Trophoblast cell (in vitro differentiated cells and primary cell): ENCODE data around the gene THOC6.

Experiments used
- DNase-seq, 2 donors: peaks; one replicate each; pipeline ENCODE4 v3.0.0-alpha.2; 2016
- H2AFZ ChIP-seq: 2 replicates; pipeline ENCODE4 v1.6.1; 2013; ENCODE audit warnings: low read length, moderate library complexity, mild to moderate bottlenecking; ENCODE audit not compliant: insufficient read depth, poor library complexity
- H2AK5ac ChIP-seq: 2 replicates; pipeline ENCODE4 v1.6.1; 2013; ENCODE audit warnings: mild to moderate bottlenecking, low read length
- H2BK120ac ChIP-seq: 2 replicates; pipeline ENCODE4 v1.6.1; 2013; ENCODE audit warnings: low read length, mild to moderate bottlenecking, moderate library complexity; ENCODE audit not compliant: insufficient read depth, poor library complexity
- H2BK12ac ChIP-seq: 2 replicates; pipeline ENCODE4 v1.6.1; 2013; ENCODE audit warnings: mild to moderate bottlenecking, low read length, moderate library complexity
- H2BK5ac ChIP-seq: 2 replicates; pipeline ENCODE4 v1.6.1; 2013; ENCODE audit warnings: low read length, low read depth, moderate library complexity, mild to moderate bottlenecking; ENCODE audit not compliant: poor library complexity
- H3K14ac ChIP-seq: 2 replicates; pipeline ENCODE4 v1.6.1; 2013; ENCODE audit warnings: mild to moderate bottlenecking, low read length
- H3K18ac ChIP-seq: 2 replicates; pipeline ENCODE4 v1.6.1; 2013; ENCODE audit warnings: mild to moderate bottlenecking, low read length
- H3K23ac ChIP-seq: 2 replicates; pipeline ENCODE4 v1.6.1; 2013; ENCODE audit warnings: low read length
- H3K27ac ChIP-seq: 2 replicates; pipeline ENCODE4 v1.5.1; 2013; ENCODE audit warnings: low read depth, mild to moderate bottlenecking, inconsistent platforms, low read length, moderate library complexity
- H3K27me3 ChIP-seq: 2 replicates; pipeline ENCODE4 v1.6.1; 2013; ENCODE audit warnings: inconsistent platforms, mild to moderate bottlenecking, low read length, moderate library complexity; ENCODE audit not compliant: insufficient read depth
- H3K36me3 ChIP-seq, 2 experiments: 1 replicate in 1 of 2; 2 replicates in 1 of 2; pipeline ENCODE4 v1.6.1; 2013; ENCODE audit warnings: low read length in 2 of 2, mild to moderate bottlenecking in 2 of 2, moderate library complexity in 1 of 2; ENCODE audit not compliant: insufficient read depth in 2 of 2, control insufficient read depth in 1 of 2
- H3K4ac ChIP-seq: 2 replicates; pipeline ENCODE4 v1.6.1; 2013; ENCODE audit warnings: low read depth, mild to moderate bottlenecking, low read length, moderate library complexity
- H3K4me1 ChIP-seq, 2 experiments: 1 replicate in 1 of 2; 2 replicates in 1 of 2; pipeline ENCODE4 v1.6.1; 2013; ENCODE audit warnings: low read length in 2 of 2, mild to moderate bottlenecking in 2 of 2, moderate library complexity in 1 of 2; ENCODE audit not compliant: insufficient read depth in 2 of 2, control insufficient read depth in 1 of 2
- H3K4me2 ChIP-seq: 2 replicates; pipeline ENCODE4 v1.6.1; 2013; ENCODE audit warnings: inconsistent platforms, mild to moderate bottlenecking, low read length, moderate library complexity
- H3K4me3 ChIP-seq: 2 replicates; pipeline ENCODE4 v1.5.1; 2013; ENCODE audit warnings: mild to moderate bottlenecking, low read depth, low read length, inconsistent platforms
- H3K79me1 ChIP-seq: one replicate; pipeline ENCODE4 v1.6.1; 2013; ENCODE audit warnings: low read length
- H3K79me2 ChIP-seq: 2 replicates; pipeline ENCODE4 v1.6.1; 2013; ENCODE audit warnings: low read length, mild to moderate bottlenecking; ENCODE audit not compliant: control insufficient read depth, insufficient read depth, poor library complexity
- H3K9ac ChIP-seq: 2 replicates; pipeline ENCODE4 v1.6.1; 2013; ENCODE audit warnings: mild to moderate bottlenecking, low read length
- H3K9me3 ChIP-seq: 2 replicates; pipeline ENCODE4 v1.6.1; 2013; ENCODE audit warnings: low read depth, mild to moderate bottlenecking, control low read depth, inconsistent platforms, low read length; ENCODE audit not compliant: insufficient read depth
- H4K12ac ChIP-seq: 2 replicates; pipeline ENCODE4 v1.6.1; 2013; ENCODE audit warnings: low read depth, mild to moderate bottlenecking, low read length, moderate library complexity
- H4K8ac ChIP-seq: 2 replicates; pipeline ENCODE4 v1.6.1; 2013; ENCODE audit warnings: low read depth, mild to moderate bottlenecking, low read length, moderate library complexity
- H4K91ac ChIP-seq: one replicate; pipeline ENCODE4 v1.6.1; 2013; ENCODE audit warnings: low read depth, mild to moderate bottlenecking, low read length, moderate library complexity
- WGBS: extraction: QIAGEN DNeasy Blood & Tissue Kit; methylation state at CpG from one replicate; pipeline ENCODE4 v1.1.7; 2013; ENCODE audit warnings: missing lambda C conversion rate; ENCODE audit not compliant: insufficient read length, insufficient coverage; ENCODE audit errors: extremely low coverage; 5-methylcytosine and 5-hydroxymethylcytosine counted together

Gene THOC6

DNA sequence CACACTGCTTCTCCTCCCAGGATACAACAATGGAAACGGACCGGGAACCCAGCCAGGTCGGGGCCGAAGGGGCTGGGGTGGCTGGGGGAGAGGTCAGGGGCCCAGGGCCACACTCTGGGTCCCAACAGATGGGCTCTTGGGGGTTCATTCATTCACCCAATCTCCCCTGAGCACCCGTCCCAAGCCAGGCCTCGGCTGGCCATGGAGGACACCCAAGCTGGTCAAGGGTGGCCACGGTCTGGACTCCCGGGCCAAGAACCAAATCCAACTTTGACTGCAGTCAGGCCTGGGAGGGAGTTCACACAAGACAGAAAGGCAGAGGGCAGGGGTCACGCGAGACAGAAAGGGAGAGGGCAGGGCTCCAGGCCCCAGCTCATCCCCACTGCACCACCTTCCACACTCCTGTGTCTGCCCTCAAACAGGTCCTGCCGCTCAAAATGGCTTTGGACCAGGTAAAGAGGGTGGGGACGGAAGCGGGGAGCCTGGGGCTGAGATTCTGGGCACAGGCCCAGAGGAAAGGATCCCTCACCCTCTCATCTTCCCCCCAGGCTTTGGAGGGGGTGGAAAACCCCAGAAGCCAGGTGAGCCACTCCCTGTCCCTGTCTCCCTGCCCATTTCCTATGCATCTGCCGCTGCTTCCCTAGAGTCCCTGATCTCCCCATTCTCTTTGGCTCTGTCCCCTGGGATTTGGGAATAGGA lies 31.3 kb upstream of the THOC6 start:
- no peak overlapping the region for H3K23ac ChIP-seq
- H3K27ac ChIP-seq, result no peak overlapping the region
- H3K18ac ChIP-seq, result no peak overlapping the region
- no peak overlapping the region for H2AFZ ChIP-seq
- H3K4me3 ChIP-seq, result no peak overlapping the region
- H3K14ac ChIP-seq, result no peak overlapping the region
- H3K4ac ChIP-seq, result no peak overlapping the region
- H3K79me1 ChIP-seq, result no peaks in the 10 kb centered on the region
- WGBS, result no CpG with 5 or more reads among the region's 14 CpGs
- no peak overlapping the region for H4K8ac ChIP-seq
- H3K79me2 ChIP-seq, result no peaks in the 10 kb centered on the region
- no peak overlapping the region for H2BK12ac ChIP-seq
- no peak for DNase-seq
- no peaks in the 10 kb centered on the region for H3K36me3 ChIP-seq
- H3K4me2 ChIP-seq, result no peak overlapping the region
- H3K9me3 ChIP-seq, result no peaks in the 10 kb centered on the region
- no peak overlapping the region for H2BK120ac ChIP-seq
- H2BK5ac ChIP-seq, result no peak overlapping the region
- H3K4me1 ChIP-seq, result peaks cover 3 to 5% of the 10 kb centered on the region in 2 experiments
- no peaks in the 10 kb centered on the region for H3K27me3 ChIP-seq
- no peak overlapping the region for H3K9ac ChIP-seq
- no peak overlapping the region for H4K91ac ChIP-seq
- no peak overlapping the region for H4K12ac ChIP-seq
- H2AK5ac ChIP-seq, result no peak overlapping the region

DNA sequence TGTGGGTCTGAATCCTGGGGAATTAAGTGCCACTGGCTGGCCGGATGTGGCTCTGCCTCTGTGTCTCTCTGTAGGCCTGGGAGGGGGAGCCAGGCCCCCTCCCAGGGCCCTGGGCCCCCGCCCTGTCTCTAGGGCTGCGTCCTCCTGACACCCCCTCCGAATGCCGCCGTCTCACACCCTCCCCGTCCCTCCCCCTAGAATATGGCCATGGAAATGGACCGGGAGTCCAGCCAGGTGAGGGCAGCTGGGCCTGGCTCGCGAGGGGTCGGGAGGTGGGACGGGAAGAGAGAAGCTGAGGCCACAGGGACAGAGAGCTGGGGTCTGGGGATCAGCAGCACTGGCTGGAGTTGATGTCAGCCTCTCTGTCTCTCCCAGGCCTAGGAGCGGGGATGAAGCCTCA lies 27.5 kb upstream of the THOC6 start:
- no peak overlapping the region for H2BK120ac ChIP-seq
- no peaks in the 10 kb centered on the region for H3K9me3 ChIP-seq
- no peaks in the 10 kb centered on the region for H3K79me1 ChIP-seq
- H4K8ac ChIP-seq, result no peak overlapping the region
- H3K4ac ChIP-seq, result no peak overlapping the region
- H2AFZ ChIP-seq, result no peak overlapping the region
- H3K4me2 ChIP-seq, result no peak overlapping the region
- no peak overlapping the region for H3K4me3 ChIP-seq
- no peak for DNase-seq
- H3K27me3 ChIP-seq, result no peaks in the 10 kb centered on the region
- no peak overlapping the region for H4K91ac ChIP-seq
- no peak overlapping the region for H4K12ac ChIP-seq
- H3K27ac ChIP-seq, result no peak overlapping the region
- no peaks in the 10 kb centered on the region for H3K36me3 ChIP-seq
- no peak overlapping the region for H3K14ac ChIP-seq
- no peak overlapping the region for H2AK5ac ChIP-seq
- no peaks in the 10 kb centered on the region for H3K79me2 ChIP-seq
- H3K9ac ChIP-seq, result no peak overlapping the region
- H3K23ac ChIP-seq, result no peak overlapping the region
- no CpG with 5 or more reads among the region's 13 CpGs for WGBS
- no peak overlapping the region for H3K18ac ChIP-seq
- H2BK5ac ChIP-seq, result no peak overlapping the region
- no peak overlapping the region for H2BK12ac ChIP-seq
- H3K4me1 ChIP-seq, result no peaks in the 10 kb centered on the region

DNA sequence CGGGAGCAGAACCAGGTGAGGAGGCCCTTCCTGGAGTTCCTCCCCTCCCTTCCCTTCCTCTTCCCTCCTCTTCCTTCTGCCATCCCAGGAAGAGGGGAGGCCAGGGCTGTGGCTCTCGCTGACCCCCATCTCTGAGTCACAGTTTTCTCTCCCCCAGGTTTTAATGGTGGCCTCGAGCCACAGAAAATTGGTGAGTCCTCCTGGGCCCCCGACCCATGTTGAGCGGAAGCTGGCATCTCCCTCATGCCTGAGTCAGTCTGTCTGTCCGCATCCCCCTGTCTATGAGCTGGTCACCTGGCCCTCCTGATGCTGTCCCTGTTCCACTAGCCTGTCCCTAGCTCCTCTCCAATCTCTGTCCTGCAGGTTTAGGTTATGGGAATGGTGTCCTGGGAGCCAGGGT lies 23.9 kb upstream of the THOC6 start:
- Histone ChIP-seq H2BK5ac (no peak overlapping the region), H2AFZ (no peak overlapping the region), H3K4ac (no peak overlapping the region), H3K79me1 (no peaks in the 10 kb centered on the region), H2BK120ac (no peak overlapping the region), H3K23ac (no peak overlapping the region), H3K9me3 (no peaks in the 10 kb centered on the region), H3K14ac (no peak overlapping the region), H3K9ac (no peak overlapping the region), H3K27me3 (no peaks in the 10 kb centered on the region), H3K4me3 (no peak overlapping the region), H3K27ac (no peak overlapping the region), H2BK12ac (no peak overlapping the region), H3K36me3 (no peaks in the 10 kb centered on the region), H4K8ac (no peak overlapping the region), H3K4me2 (no peak overlapping the region), H3K79me2 (no peaks in the 10 kb centered on the region), H3K18ac (no peak overlapping the region), H3K4me1 (no peaks in the 10 kb centered on the region), H4K91ac (no peak overlapping the region), H4K12ac (no peak overlapping the region), H2AK5ac (no peak overlapping the region)
- no CpG with 5 or more reads among the region's 6 CpGs for WGBS
- DNase-seq, result no peak

DNA sequence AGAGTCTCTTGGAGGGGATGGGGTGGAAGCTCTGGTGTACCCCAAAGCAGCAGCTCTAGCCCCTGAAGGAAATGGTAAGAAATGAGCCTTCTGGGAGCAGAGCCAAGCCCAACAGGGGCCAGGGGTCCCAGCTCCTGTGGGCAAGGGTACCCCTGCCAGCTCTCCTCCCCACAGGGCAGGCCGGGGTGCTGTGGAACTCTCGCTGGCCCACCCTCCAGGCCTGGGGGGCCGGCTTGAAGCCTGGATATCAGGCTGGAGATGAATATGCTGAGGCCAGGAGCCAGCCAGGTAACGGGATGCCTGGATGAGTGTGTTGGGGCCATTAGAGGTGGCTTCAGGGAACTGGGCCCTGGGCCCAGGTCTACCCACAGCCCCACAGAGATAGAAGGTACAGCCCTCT lies 23.3 kb upstream of the THOC6 start:
- Histone ChIP-seq H3K9ac (no peak overlapping the region), H3K14ac (no peak overlapping the region), H3K18ac (no peak overlapping the region), H4K91ac (no peak overlapping the region), H2BK12ac (no peak overlapping the region), H3K79me2 (no peaks in the 10 kb centered on the region), H2AK5ac (no peak overlapping the region), H3K79me1 (no peaks in the 10 kb centered on the region), H3K27ac (no peak overlapping the region), H3K9me3 (no peaks in the 10 kb centered on the region), H2AFZ (no peak overlapping the region), H2BK5ac (no peak overlapping the region), H4K8ac (no peak overlapping the region), H4K12ac (no peak overlapping the region), H3K4ac (no peak overlapping the region), H3K23ac (no peak overlapping the region), H3K4me3 (no peak overlapping the region), H2BK120ac (no peak overlapping the region), H3K4me2 (no peak overlapping the region), H3K27me3 (no peaks in the 10 kb centered on the region), H3K36me3 (no peaks in the 10 kb centered on the region), H3K4me1 (no peaks in the 10 kb centered on the region)
- DNase-seq, result no peak
- WGBS, result no CpG with 5 or more reads among the region's 4 CpGs
